HG03108 (cell line): ENCODE results near the gene RIPOR1.
A peak's percentile ranks its signal among the peaks of the same experiment; 100 is the strongest.

Experiments used
- ATAC-seq: cut with Tn5 transposase; IDR thresholded peaks from one replicate; pipeline ENCODE4 v1.9.1; 2021; ENCODE audit warnings: moderate library complexity; ENCODE audit not compliant: unreplicated experiment

RIPOR1 gene

GRCh38 chr16:67539271-67539670 lies 10.6 kb downstream of the RIPOR1 start:
- ATAC-seq, result no peak

DNA sequence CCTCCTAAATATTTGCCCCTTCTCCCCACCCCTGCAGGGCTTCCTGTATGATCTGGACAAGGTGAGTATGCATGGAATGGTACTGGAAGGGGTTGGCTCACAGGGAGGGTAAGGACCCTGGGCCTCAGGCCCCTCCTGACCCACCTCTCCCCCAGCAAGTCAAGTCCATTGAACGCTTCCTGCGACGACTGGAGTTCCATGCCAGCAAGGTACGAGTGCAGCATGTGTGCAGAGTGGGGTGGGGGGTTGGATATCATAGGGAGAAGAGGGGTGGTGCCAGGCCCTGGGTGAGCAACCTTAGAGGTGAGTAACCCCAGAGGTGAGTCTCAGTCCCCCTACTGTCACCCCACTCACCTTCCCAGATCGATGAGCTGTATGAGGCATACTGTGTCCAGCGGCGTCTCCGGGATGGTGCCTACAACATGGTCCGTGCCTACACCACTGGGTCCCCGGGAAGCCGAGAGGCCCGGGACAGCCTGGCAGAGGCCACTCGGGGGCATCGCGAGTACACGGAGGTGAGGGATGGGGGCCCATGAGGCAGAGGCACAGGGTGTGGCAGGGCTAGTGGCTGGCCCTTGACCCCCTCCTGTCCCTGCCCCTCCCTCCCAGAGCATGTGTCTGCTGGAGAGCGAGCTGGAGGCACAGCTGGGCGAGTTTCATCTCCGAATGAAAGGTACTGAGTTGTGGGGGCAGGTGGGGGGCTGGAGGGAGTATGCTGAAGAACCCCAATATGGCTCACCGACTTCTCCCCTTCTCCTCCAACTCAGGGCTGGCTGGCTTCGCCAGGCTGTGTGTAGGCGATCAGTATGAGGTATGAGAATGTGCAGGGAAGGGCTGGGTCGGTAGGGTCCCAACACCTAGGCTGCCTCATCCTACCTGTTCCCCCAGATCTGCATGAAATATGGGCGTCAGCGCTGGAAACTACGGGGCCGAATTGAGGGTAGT lies 11.3 kb downstream of the RIPOR1 start:
- no peak for ATAC-seq

DNA sequence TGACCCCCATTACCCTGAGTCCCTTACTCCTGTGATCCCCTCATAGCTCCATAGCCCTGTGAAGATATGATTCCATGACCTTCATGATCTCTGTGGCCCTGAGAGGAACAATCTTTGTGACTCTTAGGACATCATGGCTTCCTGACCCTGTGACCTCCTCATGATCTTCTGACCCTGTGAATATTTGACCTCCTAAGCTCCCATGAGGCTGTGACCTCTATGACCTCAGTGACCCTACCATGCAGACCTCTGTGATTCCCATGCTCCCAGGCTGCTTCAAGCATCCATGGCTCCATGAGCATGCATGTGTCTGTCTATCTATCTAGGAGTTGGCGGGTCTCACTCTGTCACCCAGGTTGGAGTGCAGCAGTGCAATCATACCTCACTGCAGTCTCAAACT lies 12.1 kb downstream of the RIPOR1 start:
- ATAC-seq, result no peak

GRCh38 chr16:67541391-67542263 lies 13.0 kb downstream of the RIPOR1 start:
- ATAC-seq, result no peak

DNA sequence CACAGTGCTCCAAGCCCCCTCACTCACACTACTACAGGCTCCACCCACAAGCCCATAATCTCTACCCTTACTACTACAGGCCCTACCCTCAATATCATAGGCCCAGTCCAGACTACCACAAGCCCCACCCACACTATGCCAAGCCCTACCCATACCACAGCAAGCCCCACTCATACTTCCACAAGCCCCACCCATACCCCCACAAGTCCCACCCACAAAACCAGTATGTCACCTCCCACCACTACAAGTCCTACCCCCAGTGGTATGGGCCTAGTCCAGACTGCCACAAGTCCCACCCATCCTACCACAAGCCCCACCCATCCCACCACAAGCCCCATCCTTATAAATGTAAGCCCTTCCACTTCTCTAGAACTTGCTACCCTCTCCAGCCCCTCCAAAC lies 13.8 kb downstream of the RIPOR1 start:
- ATAC-seq, result peak; percentile 28

GRCh38 chr16:67543036-67543435 lies 14.4 kb downstream of the RIPOR1 start:
- no peak for ATAC-seq

DNA sequence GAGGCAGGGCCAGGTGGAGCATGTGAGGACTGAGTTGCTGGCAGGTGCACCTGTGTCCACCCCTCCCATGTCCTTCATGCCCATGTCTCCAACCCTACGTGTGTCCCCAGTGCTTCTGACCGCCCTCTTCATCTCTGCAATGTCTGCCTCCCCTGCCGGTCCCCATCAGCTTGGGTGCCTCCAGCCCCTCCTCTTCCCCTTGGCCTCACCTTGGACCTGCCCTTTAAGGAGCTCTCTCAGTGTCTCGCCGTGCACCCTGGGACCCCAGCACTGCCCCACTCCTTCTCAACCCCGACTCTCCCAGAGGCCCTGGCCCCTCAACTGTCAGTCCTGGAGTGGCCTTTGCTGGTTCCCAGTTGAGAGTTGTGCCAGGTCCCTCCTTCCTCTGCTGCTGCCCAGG lies 15.0 kb downstream of the RIPOR1 start:
- no peak for ATAC-seq

DNA sequence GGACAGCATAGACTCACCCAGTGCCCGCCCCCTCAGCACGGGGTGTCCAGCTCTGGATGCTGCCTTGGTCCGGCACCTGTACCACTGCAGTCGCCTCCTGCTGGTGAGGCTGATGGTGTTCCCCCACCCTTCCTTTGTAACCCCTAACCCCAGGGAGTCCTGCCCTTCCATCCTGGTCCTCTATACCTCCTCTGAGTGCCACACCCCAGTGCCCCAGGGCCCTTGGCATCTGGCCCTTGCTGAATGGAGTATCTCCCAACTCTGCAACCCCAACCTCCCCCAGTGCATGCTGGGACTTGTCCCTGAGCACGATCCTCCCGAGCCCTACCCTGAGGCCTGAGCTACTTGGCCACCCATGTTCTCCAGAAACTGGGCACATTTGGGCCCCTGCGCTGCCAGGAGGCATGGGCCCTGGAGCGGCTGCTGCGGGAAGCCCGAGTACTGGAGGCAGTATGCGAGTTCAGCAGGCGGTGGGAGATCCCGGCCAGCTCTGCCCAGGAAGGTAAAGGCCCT lies 15.8 kb downstream of the RIPOR1 start:
- ATAC-seq, result no peak

GRCh38 chr16:67544844-67545664 lies 16.4 kb downstream of the RIPOR1 start:
- no peak for ATAC-seq

DNA sequence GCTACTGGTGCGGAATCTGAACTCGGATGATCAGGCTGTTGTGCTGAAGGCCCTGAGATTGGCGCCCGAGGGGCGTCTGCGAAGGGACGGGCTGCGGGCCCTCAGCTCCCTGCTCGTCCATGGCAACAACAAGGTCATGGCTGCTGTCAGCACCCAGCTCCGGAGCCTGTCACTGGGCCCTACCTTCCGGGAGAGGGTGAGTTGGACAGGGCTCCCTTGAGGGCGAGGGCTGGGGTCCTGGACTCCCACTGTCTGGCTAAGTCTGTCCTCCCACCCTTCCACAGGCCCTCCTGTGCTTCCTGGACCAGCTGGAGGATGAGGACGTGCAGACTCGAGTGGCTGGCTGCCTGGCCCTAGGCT lies 17.0 kb downstream of the RIPOR1 start:
- no peak for ATAC-seq

DNA sequence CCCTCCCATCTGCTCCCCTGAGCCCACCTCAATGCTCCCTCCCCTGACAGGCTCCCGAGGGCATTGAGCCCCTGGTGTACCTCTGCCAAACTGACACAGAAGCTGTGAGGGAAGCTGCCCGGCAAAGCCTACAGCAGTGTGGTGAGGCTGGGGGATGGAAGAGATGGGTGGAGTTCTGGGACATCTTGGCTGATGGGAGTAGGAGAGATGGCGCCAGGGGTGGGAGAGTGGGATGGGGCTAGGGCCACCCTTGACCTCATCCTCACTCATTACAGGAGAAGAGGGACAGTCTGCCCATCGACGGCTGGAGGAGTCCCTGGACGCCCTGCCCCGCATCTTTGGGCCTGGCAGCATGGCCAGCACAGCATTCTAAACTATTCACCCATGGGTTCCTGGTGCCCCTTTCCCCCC lies 17.5 kb downstream of the RIPOR1 start:
- no peak for ATAC-seq

- ATAC-seq, result peak; percentile 36
These were observed 18.3 kb downstream of the RIPOR1 start for GRCh38 chr16:67546761-67547422.

DNA sequence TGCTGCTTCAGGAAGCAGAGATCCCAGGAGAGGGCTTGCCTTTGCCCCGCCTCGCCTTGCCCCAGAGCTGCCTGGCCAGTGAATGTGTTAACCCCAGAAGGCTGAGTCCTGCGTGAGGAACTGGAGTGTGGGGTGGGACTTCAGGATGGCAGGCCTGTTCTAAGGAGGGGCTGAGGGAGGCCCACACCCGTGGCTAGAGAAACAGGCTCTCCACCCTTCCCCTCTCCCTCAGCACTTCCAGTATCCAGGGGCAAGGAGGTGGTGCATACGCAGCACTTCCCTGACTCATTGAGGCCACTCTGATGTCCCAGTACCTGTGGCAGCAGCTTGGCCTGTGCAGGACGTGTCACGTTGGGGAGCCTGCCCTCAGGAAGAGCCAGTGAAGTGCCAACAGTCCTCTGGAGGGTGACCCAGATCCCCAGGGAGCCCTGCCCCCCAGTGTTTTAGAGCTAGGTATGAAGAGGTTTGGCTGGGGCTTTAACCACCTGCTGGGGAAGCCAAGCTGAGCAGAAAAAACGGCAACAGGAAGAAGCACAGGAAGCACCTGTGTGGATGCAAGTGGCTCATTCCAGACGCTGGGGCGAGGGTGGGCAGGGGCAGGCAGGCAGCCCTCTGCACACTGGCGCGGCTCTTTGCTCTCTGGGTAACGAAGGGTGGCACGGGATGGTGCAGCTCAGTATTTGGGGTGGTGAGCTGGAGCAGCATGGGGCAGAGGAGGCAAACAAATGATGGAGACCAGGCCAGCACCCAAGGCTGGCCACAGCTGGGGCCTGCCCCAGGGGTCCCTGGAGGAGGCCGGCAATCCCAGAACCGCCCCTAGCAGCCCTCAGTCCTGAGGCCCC lies 19.0 kb downstream of the RIPOR1 start:
- ATAC-seq, result peak; percentile 46

- ATAC-seq, result peak; percentile 37
These were observed 19.9 kb downstream of the RIPOR1 start for GRCh38 chr16:67548265-67549126.

DNA sequence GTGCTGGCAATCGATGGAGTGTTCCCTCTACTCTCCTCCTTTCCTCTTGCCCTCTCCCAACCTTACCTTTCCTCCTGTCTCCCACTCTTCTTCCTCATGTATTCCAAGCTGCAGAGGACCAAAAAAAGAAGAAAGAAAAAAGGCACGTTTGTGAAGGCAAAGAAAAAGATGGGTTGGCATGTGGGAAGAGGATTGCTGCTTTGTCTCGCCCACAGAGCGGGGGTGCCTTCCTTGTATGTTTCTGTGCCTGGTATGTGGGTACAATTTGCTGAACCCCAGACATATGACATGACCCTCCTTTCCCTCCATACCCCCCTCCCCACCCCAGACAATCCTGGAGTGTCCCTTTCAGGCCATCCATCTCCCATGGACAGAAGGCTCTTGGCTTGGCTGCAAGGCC lies 20.6 kb downstream of the RIPOR1 start:
- ATAC-seq, result no peak

GRCh38 chr16:67549936-67550335 lies 21.3 kb downstream of the RIPOR1 start:
- no peak for ATAC-seq

GRCh38 chr16:67551091-67551490 lies 22.5 kb downstream of the RIPOR1 start:
- ATAC-seq, result no peak

DNA sequence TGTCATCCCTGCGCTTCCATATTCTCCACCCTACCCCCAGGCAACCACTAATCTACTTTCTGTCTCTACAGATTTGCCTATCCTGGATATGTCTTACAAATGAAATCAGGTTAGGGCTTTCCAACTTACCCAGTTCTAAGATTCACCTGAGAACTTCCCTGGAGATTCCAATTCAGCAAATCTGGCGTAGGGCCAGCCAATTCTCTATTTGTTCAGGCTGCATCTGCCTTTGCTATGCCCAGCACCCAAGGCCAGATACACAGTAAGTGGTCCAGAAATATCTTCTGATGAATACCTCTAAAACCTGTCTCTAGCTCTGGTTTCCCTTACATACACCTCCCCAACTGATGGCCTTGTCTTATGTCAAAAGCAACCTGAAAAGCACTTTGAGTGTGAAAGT lies 23.3 kb downstream of the RIPOR1 start:
- ATAC-seq, result no peak
